B cell (primary cell): ENCODE measurements around the gene DCN. TPM values are rescaled to one million over a fixed set of nuclear protein-coding genes. Genes with fewer than 3 reads are reported as not detected.

Source experiments
- ATAC-seq: fragments of 200-7000 bp; cut with Tn5 transposase; one replicate; pipeline ENCODE4 v1.10.0; 2021; ENCODE audit warnings: low read depth, mild to moderate bottlenecking, moderate number of reproducible peaks, moderate library complexity
- CTCF ChIA-PET: fragments of 350-600 bp; sonication (Branson Sonifier 250); formaldehyde crosslinking; loops from one replicate; lab custom pipeline; 2021; ENCODE audit warnings: antibody characterized with exemption, inconsistent platforms; lab: Charles Lee
- POLR2A ChIA-PET: fragments of 350-600 bp; sonication (Branson Sonifier 250); formaldehyde crosslinking; loops from one replicate; lab custom pipeline; 2021; ENCODE audit warnings: antibody characterized with exemption; lab: Charles Lee
- DNase-seq: peaks from one replicate; pipeline ENCODE4 v3.0.0; 2013
- H2AFZ ChIP-seq: 2 replicates; pipeline ENCODE4 v1.6.1; 2012; ENCODE audit warnings: mild to moderate bottlenecking, low read depth, low read length; ENCODE audit not compliant: insufficient read depth, poor library complexity, severe bottlenecking
- H3K27ac ChIP-seq, 2 donors: 1 replicate in 1 of 2; 2 replicates in 1 of 2; pipeline ENCODE4 v1.5.1; 2012 to 2013; ENCODE audit warnings: low read length in 2 of 2, mild to moderate bottlenecking in 2 of 2, moderate library complexity in 1 of 2
- H3K27me3 ChIP-seq, 4 experiments: fragments of 200-600 bp in 1 of 4; sonication (generic) in 1 of 4; replicated peaks in 1 of 4; 1 replicate in 2 of 4; 2 replicates in 2 of 4; pipeline versions ENCODE4 v1.6.1 to v1.7.0; 2013 to 2016; ENCODE audit warnings: low read length in 3 of 4, mild to moderate bottlenecking in 2 of 4, mixed read lengths in 1 of 4, moderate library complexity in 1 of 4; ENCODE audit not compliant: insufficient read depth in 4 of 4, control insufficient read depth in 3 of 4; ENCODE audit errors: control extremely low read depth in 1 of 4
- H3K36me3 ChIP-seq, 2 experiments: replicated peaks in 1 of 2; 1 replicate in 1 of 2; 2 replicates in 1 of 2; pipeline versions ENCODE4 v1.6.1 to v1.7.1; 2013; ENCODE audit warnings: low read length in 1 of 2; ENCODE audit not compliant: insufficient read depth in 2 of 2, control insufficient read depth in 1 of 2; ENCODE audit errors: control extremely low read depth in 1 of 2, extremely low read depth in 1 of 2
- H3K4me1 ChIP-seq, 2 donors: fragments of 200-600 bp in 1 of 2; sonication (generic) in 1 of 2; 1 replicate in 1 of 2; 2 replicates in 1 of 2; pipeline versions ENCODE4 v1.5.1 to v1.6.1; 2013 to 2017; ENCODE audit warnings: low read length in 2 of 2; ENCODE audit not compliant: control insufficient read depth in 2 of 2, insufficient read depth in 2 of 2
- H3K4me2 ChIP-seq: replicated peaks from 2 replicates; pipeline ENCODE3; 2012; ENCODE audit warnings: mild to moderate bottlenecking, low read depth, low read length; ENCODE audit not compliant: poor library complexity, severe bottlenecking
- H3K4me3 ChIP-seq, 5 experiments: fragments of 200-600 bp in 1 of 5; sonication (generic) in 1 of 5; 1 replicate in 3 of 5; 2 replicates in 2 of 5; pipeline versions ENCODE4 v1.5.1 to v1.7.0; 2011 to 2016; ENCODE audit warnings: low read length in 4 of 5, mild to moderate bottlenecking in 4 of 5, low read depth in 2 of 5, control low read depth in 1 of 5, moderate library complexity in 1 of 5; ENCODE audit not compliant: insufficient read depth in 1 of 5; ENCODE audit errors: control extremely low read depth in 1 of 5, extremely low read depth in 1 of 5
- H3K79me2 ChIP-seq: fragments of 200-600 bp; sonication (generic); one replicate; pipeline ENCODE4 v1.6.0; 2016; ENCODE audit warnings: low read length; ENCODE audit not compliant: control insufficient read depth, insufficient read depth
- H3K9ac ChIP-seq: fragments of 200-600 bp; sonication (generic); 2 replicates; pipeline ENCODE4 v1.6.1; 2017; ENCODE audit warnings: mild to moderate bottlenecking, low read length, moderate library complexity
- H3K9me3 ChIP-seq, 3 donors: one replicate each; pipeline versions ENCODE4 v1.6.1 to v1.7.1; 2013; ENCODE audit warnings: low read length in 2 of 3; ENCODE audit not compliant: control insufficient read depth in 2 of 3, insufficient read depth in 1 of 3; ENCODE audit errors: control extremely low read depth in 1 of 3
- H4K20me1 ChIP-seq: 2 replicates; pipeline ENCODE4 v1.6.0; 2012; ENCODE audit warnings: mild to moderate bottlenecking, low read length; ENCODE audit not compliant: insufficient read depth, control insufficient read depth, poor library complexity, severe bottlenecking
- H3K27ac Mint-ChIP-seq: one replicate; pipeline ENCODE4 v1.8.0; 2021; ENCODE audit warnings: mixed read lengths
- H3K27me3 Mint-ChIP-seq: one replicate; pipeline ENCODE4 v1.8.0; 2021; ENCODE audit warnings: mixed read lengths
- H3K4me1 Mint-ChIP-seq: one replicate; pipeline ENCODE4 v1.8.0; 2021; ENCODE audit warnings: mixed read lengths
- H3K4me3 Mint-ChIP-seq: one replicate; pipeline ENCODE4 v1.8.0; 2021; ENCODE audit warnings: mixed read lengths
- H3K9me3 Mint-ChIP-seq: one replicate; pipeline ENCODE4 v1.8.0; 2022; ENCODE audit warnings: mixed read lengths; ENCODE audit not compliant: insufficient read depth
- EZH2 ChIP-seq: IDR thresholded peaks from 2 replicates; pipeline ENCODE4 v1.6.1; 2012; ENCODE audit warnings: borderline replicate concordance, low read depth, mild to moderate bottlenecking, moderate library complexity, low read length; ENCODE audit not compliant: insufficient read depth, poor library complexity, severe bottlenecking
- WGBS: methylation state at CpG from one replicate; pipeline ENCODE4 v1.1.5; 2013; ENCODE audit warnings: missing lambda C conversion rate; ENCODE audit not compliant: insufficient coverage; 5-methylcytosine and 5-hydroxymethylcytosine counted together
- intact Hi-C: fragments of 100-400 bp; cut with micrococcal nuclease; formaldehyde crosslinking; loops from one replicate; pipeline ENCODE4 v1.10.0; 2022
- polyA plus RNA-seq: library from polyadenylated mRNA; depleted of rRNA; stranded (reverse); fragments of >200 nt; gene quantifications from 2 replicates; pipeline ENCODE4 v1.2.3, GENCODE V29; 2012
- total RNA-seq, 2 donors: library from RNA; stranded (reverse); fragments of 120-200 nt in 1 of 2; gene quantifications; 1 replicate in 1 of 2; 2 replicates in 1 of 2; pipeline versions ENCODE4 v1.2.3 to v1.2.4, GENCODE V29; 2013 to 2022
- TF ChIP-seq, protein P1 (sequence below): fragments of 200-600 bp; IDR thresholded peaks from one replicate; pipeline ENCODE4 v1.8.0; 2022; ENCODE audit warnings: antibody characterized with exemption, mild to moderate bottlenecking

DCN gene
- total and polyA plus RNA-seq, 2 donors (not counting 1 experiment from before 2014, with no cell fraction given), result not detected

DNA sequence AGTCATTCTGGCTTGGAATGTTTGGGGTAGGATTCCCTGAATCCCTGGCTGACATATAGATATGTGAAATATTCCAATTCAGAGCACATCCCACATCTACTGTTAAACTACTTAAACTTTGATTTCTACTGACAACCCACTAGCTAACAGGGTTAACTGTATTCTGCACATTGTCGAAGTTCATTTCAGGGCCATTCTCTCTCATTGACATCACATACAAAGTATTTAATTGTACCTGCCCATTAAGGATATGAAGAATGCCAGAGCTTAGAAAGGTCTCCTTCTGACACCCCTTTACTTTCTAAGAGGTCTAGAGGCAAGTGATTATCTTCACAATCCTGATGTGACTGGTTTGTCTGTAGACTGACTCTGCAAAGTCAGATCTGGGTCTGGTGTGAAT lies 2.8 kb upstream of the DCN start:
- H3K9ac ChIP-seq, result no peak overlapping the region
- ATAC-seq (no peak), DNase-seq (no peak)
- no peak overlapping the region for H2AFZ ChIP-seq
- H3K4me2 ChIP-seq, result no peak overlapping the region
- no peaks in the 10 kb centered on the region for H3K27me3 Mint-ChIP-seq
- ChIA-PET CTCF (no interaction called here), POLR2A (no interaction called here)
- no CpG with 5 or more reads among the region's 1 CpG for WGBS
- no peaks in the 10 kb centered on the region for H4K20me1 ChIP-seq
- intact Hi-C loops, result no loop called here
- no peaks in the 10 kb centered on the region for H3K9me3 ChIP-seq
- H3K79me2 ChIP-seq, result no peaks in the 10 kb centered on the region
- H3K36me3 ChIP-seq, result no peaks in the 10 kb centered on the region
- no peak overlapping the region for H3K27ac ChIP-seq
- H3K4me1 ChIP-seq, result no peaks in the 10 kb centered on the region
- no peak overlapping the region for H3K4me3 Mint-ChIP-seq
- H3K9me3 Mint-ChIP-seq, result no peaks in the 10 kb centered on the region
- no peak overlapping the region for H3K4me3 ChIP-seq
- H3K27me3 ChIP-seq, result no peaks in the 10 kb centered on the region
- H3K27ac Mint-ChIP-seq, result no peak overlapping the region
- TF ChIP-seq EZH2, result no peak
- TF ChIP-seq, protein P1, sequence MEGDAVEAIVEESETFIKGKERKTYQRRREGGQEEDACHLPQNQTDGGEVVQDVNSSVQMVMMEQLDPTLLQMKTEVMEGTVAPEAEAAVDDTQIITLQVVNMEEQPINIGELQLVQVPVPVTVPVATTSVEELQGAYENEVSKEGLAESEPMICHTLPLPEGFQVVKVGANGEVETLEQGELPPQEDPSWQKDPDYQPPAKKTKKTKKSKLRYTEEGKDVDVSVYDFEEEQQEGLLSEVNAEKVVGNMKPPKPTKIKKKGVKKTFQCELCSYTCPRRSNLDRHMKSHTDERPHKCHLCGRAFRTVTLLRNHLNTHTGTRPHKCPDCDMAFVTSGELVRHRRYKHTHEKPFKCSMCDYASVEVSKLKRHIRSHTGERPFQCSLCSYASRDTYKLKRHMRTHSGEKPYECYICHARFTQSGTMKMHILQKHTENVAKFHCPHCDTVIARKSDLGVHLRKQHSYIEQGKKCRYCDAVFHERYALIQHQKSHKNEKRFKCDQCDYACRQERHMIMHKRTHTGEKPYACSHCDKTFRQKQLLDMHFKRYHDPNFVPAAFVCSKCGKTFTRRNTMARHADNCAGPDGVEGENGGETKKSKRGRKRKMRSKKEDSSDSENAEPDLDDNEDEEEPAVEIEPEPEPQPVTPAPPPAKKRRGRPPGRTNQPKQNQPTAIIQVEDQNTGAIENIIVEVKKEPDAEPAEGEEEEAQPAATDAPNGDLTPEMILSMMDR, result no peak
- no peaks in the 10 kb centered on the region for H3K4me1 Mint-ChIP-seq

DNA sequence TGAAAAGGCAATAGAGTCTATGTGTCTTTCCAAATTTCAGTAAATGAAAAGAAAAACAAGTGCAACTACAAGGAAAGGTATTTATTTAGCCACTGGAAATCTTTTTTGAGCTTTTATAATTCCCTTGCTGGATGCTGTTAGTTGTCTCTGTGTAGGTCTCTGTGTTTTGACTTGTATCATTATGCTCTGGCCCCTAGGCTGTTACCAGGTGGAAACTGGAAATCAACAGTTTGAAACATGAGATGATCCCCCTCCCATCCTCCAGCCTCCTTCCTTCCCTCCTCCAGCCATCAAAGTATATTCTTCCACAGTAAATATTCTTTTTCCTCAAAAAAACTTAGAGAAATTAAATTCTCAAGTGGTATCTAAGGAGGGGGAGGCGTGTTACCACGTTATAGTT lies 934 bp upstream of the DCN start:
- ChIA-PET POLR2A (no interaction called here), CTCF (no interaction called here)
- no peak overlapping the region for H3K4me3 Mint-ChIP-seq
- Histone ChIP-seq H3K27me3 (no peaks in the 10 kb centered on the region), H3K9me3 (no peaks in the 10 kb centered on the region), H3K4me1 (no peaks in the 10 kb centered on the region), H2AFZ (no peak overlapping the region), H3K79me2 (no peaks in the 10 kb centered on the region), H4K20me1 (no peaks in the 10 kb centered on the region), H3K9ac (no peak overlapping the region), H3K36me3 (no peaks in the 10 kb centered on the region), H3K4me2 (no peak overlapping the region), H3K4me3 (no peak overlapping the region), H3K27ac (no peak overlapping the region)
- no peak for DNase-seq
- intact Hi-C loops, result no loop called here
- H3K27me3 Mint-ChIP-seq, result no peaks in the 10 kb centered on the region
- TF ChIP-seq, protein P1, result no peak
- no peak for TF ChIP-seq EZH2
- H3K27ac Mint-ChIP-seq, result no peak overlapping the region
- H3K4me1 Mint-ChIP-seq, result no peaks in the 10 kb centered on the region
- no CpG with 5 or more reads among the region's 2 CpGs for WGBS
- H3K9me3 Mint-ChIP-seq, result no peaks in the 10 kb centered on the region
- no peak for ATAC-seq
